GM12878 (cell line): ENCODE data around the gene RBM6. TPM values are rescaled to one million over a fixed set of nuclear protein-coding genes. Genes with fewer than 3 reads are reported as not detected.

ENCODE experiments used
- ATAC-seq: fragments of 200-7000 bp; cut with Tn5 transposase; 3 replicates; pipeline ENCODE4 v1.9.1; 2020; ENCODE audit warnings: mild to moderate bottlenecking, moderate library complexity
- BruUV-seq: library from RNA; stranded (reverse); fragments of 400-500 nt; replicated peaks from 2 replicates; lab custom pipeline; 2021; lab: Mats Ljungman, UMichigan
- CTCF ChIA-PET: fragments of 300-600 bp; sonication (Branson Sonifier 250); formaldehyde crosslinking; extraction: SDS; loops from one replicate; lab custom pipeline; 2021; ENCODE audit warnings: inconsistent platforms; lab: Yijun Ruan, JAX
- POLR2A ChIA-PET: fragments of 350-600 bp; formaldehyde crosslinking; extraction: SDS; loops from one replicate; lab custom pipeline; 2021; ENCODE audit warnings: inconsistent platforms; lab: Charles Lee
- RAD21 ChIA-PET: fragments of 300-600 bp; sonication (Branson Sonifier 250); formaldehyde crosslinking; loops from one replicate; lab custom pipeline; 2023; ENCODE audit warnings: antibody characterized with exemption; ENCODE audit not compliant: unreplicated experiment; lab: Charles Lee
- SMC1A ChIA-PET: fragments of 300-600 bp; sonication (Branson Sonifier 250); formaldehyde crosslinking; loops from one replicate; lab custom pipeline; 2023; ENCODE audit not compliant: unreplicated experiment, uncharacterized antibody; lab: Charles Lee
- DNase-seq: peaks from one replicate; pipeline ENCODE4 v3.0.0-alpha.2; 2011; ENCODE audit warnings: low read depth, low spot score
- FAIRE-seq: peaks from 3 replicates; lab custom pipeline; 2011; peaks lifted over from hg19 to GRCh38; lab: Jason Lieb, UNC
- H2AFZ ChIP-seq: 2 replicates; pipeline ENCODE4 v1.6.0; 2011; ENCODE audit warnings: low read depth, low read length, control low read depth; ENCODE audit not compliant: control insufficient read depth
- H3K27ac ChIP-seq: 2 replicates; pipeline ENCODE4 v1.5.1; 2011; ENCODE audit warnings: control low read depth; ENCODE audit not compliant: control insufficient read depth, insufficient read depth
- H3K27me3 ChIP-seq, 2 experiments: replicated peaks in 1 of 2; 2 replicates each; pipeline versions ENCODE4 v1.6.0 to v1.6.1; 2011; ENCODE audit warnings: low read length in 1 of 2; ENCODE audit not compliant: control insufficient read depth in 2 of 2, insufficient read depth in 2 of 2
- H3K36me3 ChIP-seq, 2 experiments: 2 replicates each; pipeline ENCODE4 v1.5.1; 2011; ENCODE audit warnings: low read length in 1 of 2; ENCODE audit not compliant: control insufficient read depth in 2 of 2, insufficient read depth in 2 of 2
- H3K4me1 ChIP-seq: 2 replicates; pipeline ENCODE4 v1.6.1; 2011; ENCODE audit warnings: mild to moderate bottlenecking, low read length, moderate library complexity, mixed read lengths; ENCODE audit not compliant: control insufficient read depth, insufficient read depth
- H3K4me2 ChIP-seq: 2 replicates; pipeline ENCODE4 v1.6.0; 2011; ENCODE audit warnings: control low read depth; ENCODE audit not compliant: control insufficient read depth, insufficient read depth
- H3K4me3 ChIP-seq: fragments of 200-600 bp; sonication (generic); 2 replicates; pipeline ENCODE4 v1.5.1; 2016
- H3K79me2 ChIP-seq: 2 replicates; pipeline ENCODE4 v1.6.0; 2011; ENCODE audit warnings: low read length; ENCODE audit not compliant: control insufficient read depth, insufficient read depth
- H3K9ac ChIP-seq: 2 replicates; pipeline ENCODE4 v1.8.0; 2011; ENCODE audit warnings: low read length, control low read depth, mixed read lengths; ENCODE audit not compliant: control insufficient read depth, insufficient read depth
- H3K9me3 ChIP-seq: replicated peaks from 3 replicates; pipeline ENCODE4 v1.5.1; 2011; ENCODE audit warnings: mild to moderate bottlenecking, low read length; ENCODE audit not compliant: control insufficient read depth, insufficient read depth
- H4K20me1 ChIP-seq: 2 replicates; pipeline ENCODE4 v1.6.0; 2011; ENCODE audit not compliant: control insufficient read depth, insufficient read depth
- ATF3 ChIP-seq: IDR thresholded peaks from 2 replicates; pipeline ENCODE4 v1.6.1; 2011; ENCODE audit warnings: low read depth, mild to moderate bottlenecking, low read length, moderate library complexity, borderline replicate concordance; ENCODE audit errors: extremely low read depth
- BHLHE40 ChIP-seq, 2 experiments: fragments of 450-650 bp in 1 of 2; IDR thresholded peaks; 2 replicates each; pipeline ENCODE4 v1.6.1; 2011 to 2017; ENCODE audit warnings: low read depth in 2 of 2, borderline replicate concordance in 1 of 2, improper control_type of control experiment in 1 of 2, low read length in 1 of 2, mild to moderate bottlenecking in 1 of 2
- CEBPZ ChIP-seq: fragments of 150-350 bp; IDR thresholded peaks from 2 replicates; pipeline ENCODE4 v1.6.1; 2016; ENCODE audit warnings: low read depth, low read length
- CHD4 ChIP-seq: fragments of 200-600 bp; sonication (generic); IDR thresholded peaks from 2 replicates; pipeline ENCODE4 v1.6.1; 2016; ENCODE audit warnings: mild to moderate bottlenecking
- FOXK2 ChIP-seq: fragments of 450-650 bp; IDR thresholded peaks from 2 replicates; pipeline ENCODE4 v1.6.1; 2017; ENCODE audit warnings: mild to moderate bottlenecking, moderate library complexity
- HSF1 ChIP-seq: fragments of 150-350 bp; IDR thresholded peaks from 2 replicates; pipeline ENCODE4 v1.6.1; 2014; ENCODE audit warnings: mild to moderate bottlenecking, low read depth, low read length
- KLF5 ChIP-seq: fragments of 450-650 bp; IDR thresholded peaks from 2 replicates; pipeline ENCODE4 v1.6.1; 2014; ENCODE audit warnings: mild to moderate bottlenecking; ENCODE audit not compliant: partially characterized antibody
- MTA2 ChIP-seq: fragments of 450-650 bp; IDR thresholded peaks from 2 replicates; pipeline ENCODE4 v1.6.1; 2016; ENCODE audit warnings: low read depth, mild to moderate bottlenecking, moderate library complexity
- NBN ChIP-seq: fragments of 450-650 bp; IDR thresholded peaks from 2 replicates; pipeline ENCODE4 v1.6.1; 2016
- PKNOX1 ChIP-seq: fragments of 450-650 bp; IDR thresholded peaks from 2 replicates; pipeline ENCODE4 v1.6.1; 2016; ENCODE audit warnings: mild to moderate bottlenecking
- SKIL ChIP-seq: fragments of 450-650 bp; IDR thresholded peaks from 2 replicates; pipeline ENCODE4 v1.6.1; 2017; ENCODE audit warnings: mild to moderate bottlenecking, low read depth, inconsistent platforms; ENCODE audit not compliant: poor library complexity, severe bottlenecking
- TCF7 ChIP-seq: IDR thresholded peaks from 2 replicates; pipeline ENCODE4 v1.6.1; 2014; ENCODE audit warnings: antibody characterized with exemption, borderline replicate concordance
- WRNIP1 ChIP-seq: IDR thresholded peaks from 2 replicates; pipeline ENCODE4 v1.6.1; 2011; ENCODE audit warnings: low read depth, low read length, improper control_type of control experiment, borderline replicate concordance
- ZNF384 ChIP-seq: IDR thresholded peaks from 2 replicates; pipeline ENCODE4 v1.6.1; 2012; ENCODE audit warnings: low read depth, mild to moderate bottlenecking, low read length, improper control_type of control experiment, borderline replicate concordance
- WGBS: methylation state at CpG from one replicate; pipeline ENCODE4 v1.1.6; 2016; ENCODE audit warnings: low lambda C conversion rate; ENCODE audit not compliant: insufficient replicate concordance, insufficient coverage; ENCODE audit errors: missing lambda C conversion rate; 5-methylcytosine and 5-hydroxymethylcytosine counted together
- in situ Hi-C: fragments of 300-500 bp; cut with MboI; formaldehyde crosslinking; loops from 9 replicates; pipeline ENCODE4 v1.14.3; 2018; ENCODE audit warnings: mixed read lengths
- intact Hi-C: fragments of 100-400 bp; cut with micrococcal nuclease; formaldehyde crosslinking; loops from one replicate; pipeline ENCODE4 v1.14.2; 2022; ENCODE audit not compliant: unreplicated experiment
- polyA plus RNA-seq, 11 experiments: library from polyadenylated mRNA; depleted of rRNA in 4 of 11; unstranded in 6 of 11; stranded (reverse) in 5 of 11; fragments of >200 nt; fragmentation: Nextera tagmentation in 4 of 11; fragmentation: Illumina TruSeq in 1 of 11; extraction: Ambion mirVana in 4 of 11; extraction: Trizol in 1 of 11; gene quantifications; 1 replicate in 1 of 11; 2 replicates in 10 of 11; pipeline versions ENCODE4 v1.2.1 to v1.2.3, GENCODE V29; 2011 to 2016; ENCODE audit warnings: inconsistent platforms in 2 of 11, missing spikeins in 2 of 11, low read depth in 1 of 11
- total RNA-seq, 4 experiments: library from RNA; depleted of rRNA in 3 of 4; stranded (reverse); fragments of >200 nt in 3 of 4; fragmentation: Illumina TruSeq in 1 of 4; extraction: Trizol in 1 of 4; gene quantifications; 2 replicates each; pipeline versions ENCODE4 v1.2.1 to v1.2.3, GENCODE V29; 2013 to 2021

RBM6 gene
- total and polyA plus RNA-seq, 10 of the 15 experiments (the other 5 are each of a cell fraction or from before 2014, with no cell fraction given): 45.3 to 103 (median 81.3) TPM

- Histone ChIP-seq H3K4me3 (no peak overlapping the region), H3K27me3 (no peaks in the 10 kb centered on the region), H3K9ac (no peak overlapping the region), H3K4me1 (no peaks in the 10 kb centered on the region), H3K4me2 (no peak overlapping the region), H3K79me2 (no peaks in the 10 kb centered on the region), H3K9me3 (no peaks in the 10 kb centered on the region), H2AFZ (no peak overlapping the region), H3K27ac (no peak overlapping the region), H3K36me3 (peaks cover 11 to 43% of the 10 kb centered on the region in 2 experiments), H4K20me1 (no peaks in the 10 kb centered on the region)
- WGBS: 66% methylated on average over 2 of the region's 2 CpGs
- FAIRE-seq: no peak
- BruUV-seq: no TSS peak
- DNase-seq: no peak
- in situ Hi-C loops (no loop called here), intact Hi-C loops (no loop called here)
- ChIA-PET CTCF (no interaction called here), POLR2A (interaction anchor here (0.5 kb wide), 1 partner anchor 594 kb away, joined by 3 read pairs; no protein-coding TSS in a partner anchor), SMC1A (interaction anchor here (0.9 to 2.6 kb wide), 2 partner anchors 10 to 45 kb away, joined by 3 to 7 read pairs; no protein-coding TSS in a partner anchor), RAD21 (no interaction called here)
- TF ChIP-seq MTA2: no peak
- TF ChIP-seq WRNIP1: no peak
- no peak for TF ChIP-seq HSF1
- TF ChIP-seq PKNOX1: no peak
- no peak for TF ChIP-seq SKIL
- no peak for TF ChIP-seq BHLHE40 (IDR thresholded peaks at IDR 0.05; ENCODE audit: borderline replicate concordance in 1 of 2, low read depth in 2 of 2, low read length in 1 of 2)
- no peak for TF ChIP-seq ZNF384
- TF ChIP-seq CHD4: no peak
- TF ChIP-seq ATF3: no peak
- TF ChIP-seq CEBPZ: no peak
- TF ChIP-seq TCF7: no peak
- no peak for TF ChIP-seq FOXK2
- TF ChIP-seq NBN: no peak
- TF ChIP-seq KLF5: no peak
- no peak for ATAC-seq
Observed at GRCh38 chr3:50068134-50068533, 128.2 kb downstream of the RBM6 start.
